HG03460 (cell line): ENCODE data around the gene TMEM9B.
"Not testable (repeated sequence)": the region's sequence is repeated elsewhere in the genome, so short reads cannot be mapped to it uniquely, and the experiment has no call there.

Experiments used
- ATAC-seq: cut with Tn5 transposase; IDR thresholded peaks from one replicate; pipeline ENCODE4 v1.9.1; 2021; ENCODE audit not compliant: unreplicated experiment

The TMEM9B gene

GRCh38 chr11:8979365-8979764 is 15.1 kb upstream of the TMEM9B start:
- ATAC-seq = not testable (repeated sequence)

- no peak for ATAC-seq
These were observed 8.9 kb upstream of the TMEM9B start for GRCh38 chr11:8973121-8973520.

DNA sequence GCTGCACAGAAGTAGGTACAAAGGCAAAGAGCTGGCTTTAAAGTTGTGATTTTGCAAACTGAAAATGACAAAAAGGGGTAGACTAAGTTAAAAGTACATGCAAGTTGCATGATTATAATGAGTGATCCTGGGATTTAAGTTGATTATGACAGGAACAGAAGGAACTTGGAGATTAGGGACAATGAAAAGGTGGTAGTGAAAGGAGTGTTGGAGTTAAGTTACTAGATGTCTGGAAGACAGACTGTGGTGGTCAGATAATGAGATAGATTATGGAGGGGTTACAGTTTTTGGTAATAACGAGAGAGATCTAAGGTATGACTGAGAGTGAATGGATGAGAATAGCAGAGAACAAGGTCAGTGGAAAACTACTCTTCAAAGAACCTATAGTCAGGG is 7.7 kb upstream of the TMEM9B start:
- no peak for ATAC-seq

DNA sequence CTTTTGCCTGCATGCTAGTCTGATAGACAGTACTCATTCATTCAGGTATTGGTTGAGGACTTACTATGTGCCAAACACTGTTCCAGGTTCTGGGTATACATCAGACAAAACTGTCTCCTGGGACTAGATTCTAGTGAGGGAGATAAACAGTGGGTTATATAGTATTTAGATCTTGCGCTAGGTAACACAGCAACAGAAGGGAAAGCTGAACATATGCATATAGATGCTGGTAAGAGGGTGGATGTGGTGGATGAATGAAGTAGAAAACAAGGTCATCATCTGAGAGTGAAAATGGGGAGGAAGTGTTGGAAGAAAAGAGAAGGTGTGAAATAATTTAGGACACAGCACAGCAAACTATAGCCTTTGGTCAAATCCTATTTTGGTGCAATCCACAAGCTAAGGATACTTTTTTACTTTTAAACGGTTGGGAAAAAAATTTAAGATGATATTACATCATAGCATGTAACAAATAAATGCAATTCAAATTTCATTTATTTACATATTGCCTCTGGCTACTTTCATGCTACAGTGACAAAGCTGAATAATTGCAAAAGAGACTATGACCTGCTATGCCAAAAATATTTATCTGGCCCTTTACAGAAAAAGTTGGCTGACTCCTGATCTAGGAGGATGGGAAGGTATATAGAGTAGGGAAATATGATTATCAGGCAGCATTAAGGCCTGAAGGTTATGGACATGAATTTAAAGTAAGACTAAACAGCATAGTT is 7.1 kb upstream of the TMEM9B start:
- no peak for ATAC-seq

DNA sequence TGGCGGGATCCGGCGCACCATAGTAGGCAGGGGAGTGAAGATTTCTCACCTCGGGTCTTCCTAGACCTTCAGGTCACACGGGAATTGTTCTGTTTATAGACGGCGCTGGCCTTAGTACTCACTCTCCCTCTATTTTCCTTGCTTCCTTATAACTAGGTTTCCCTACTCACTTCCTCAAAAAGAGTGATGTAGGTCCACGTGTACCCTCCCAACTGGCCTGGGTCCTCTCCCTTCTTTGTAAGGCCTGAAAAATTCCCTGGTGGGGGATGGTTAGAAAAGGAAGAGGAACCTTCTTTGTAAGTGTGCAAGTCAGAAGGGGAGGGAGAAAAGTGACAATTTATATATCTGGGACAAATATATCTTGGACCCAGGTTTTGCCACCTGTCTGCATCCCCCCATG is 2.9 kb upstream of the TMEM9B start:
- ATAC-seq = no peak

DNA sequence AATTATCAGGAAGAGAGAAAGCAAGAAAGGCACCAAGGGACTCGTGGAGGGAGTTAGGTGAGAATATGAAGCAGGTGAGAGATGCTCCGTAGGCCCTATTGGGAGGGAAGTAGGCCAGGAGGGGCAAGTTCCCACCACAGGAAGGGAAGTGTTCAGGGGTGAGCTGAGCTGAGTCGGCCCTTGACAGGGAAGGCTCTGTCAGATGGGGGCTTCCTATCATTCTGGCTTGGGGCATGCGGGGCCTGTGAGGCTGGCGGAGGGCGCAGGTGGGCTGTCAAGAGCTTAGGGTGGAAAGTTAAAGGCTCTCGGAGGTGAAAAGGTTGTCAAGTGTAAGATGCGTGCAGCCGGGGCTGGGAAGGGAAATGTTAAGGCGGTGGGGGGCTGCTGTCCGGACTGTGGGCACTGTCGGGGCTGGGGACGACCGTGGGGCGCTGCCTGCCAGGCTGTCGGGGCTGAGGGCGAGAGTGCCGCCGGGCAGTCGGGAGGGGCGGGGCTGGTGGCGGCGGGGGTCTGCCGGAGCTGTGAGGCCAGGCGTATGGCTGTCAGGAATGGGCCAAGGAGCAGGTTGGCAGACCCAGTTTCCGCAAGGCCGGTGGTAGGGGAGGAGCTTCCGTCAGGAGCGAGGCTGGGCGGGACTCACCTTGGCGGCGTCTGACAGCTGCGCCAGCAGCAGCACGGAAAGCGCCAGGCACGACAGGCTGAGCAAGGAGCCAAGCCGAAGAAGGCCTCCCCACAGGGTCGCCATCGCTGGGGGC is 496 bp downstream of the TMEM9B start:
- ATAC-seq = peak; percentile 62

DNA sequence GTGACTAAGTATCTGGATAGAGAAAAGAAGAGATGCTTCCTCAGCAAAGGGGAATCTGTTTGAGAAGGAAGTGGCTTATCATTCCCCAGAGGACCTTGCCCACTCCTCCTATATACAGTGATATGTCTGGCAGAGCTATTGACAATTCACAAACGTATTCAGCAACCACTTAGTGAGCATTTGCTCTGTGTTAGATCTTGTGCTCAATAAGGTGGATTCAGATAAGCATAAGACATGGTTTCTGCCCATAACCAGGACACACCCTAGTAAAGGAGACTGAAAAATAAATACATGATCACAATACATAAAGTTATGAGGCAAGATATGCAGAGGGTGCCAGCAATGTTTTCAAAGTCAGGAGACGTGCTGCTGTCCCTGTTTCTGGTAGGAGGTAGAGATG is 1.4 kb downstream of the TMEM9B start:
- ATAC-seq = no peak

- no peak for ATAC-seq
These were observed 2.8 kb downstream of the TMEM9B start for GRCh38 chr11:8961401-8961800.

DNA sequence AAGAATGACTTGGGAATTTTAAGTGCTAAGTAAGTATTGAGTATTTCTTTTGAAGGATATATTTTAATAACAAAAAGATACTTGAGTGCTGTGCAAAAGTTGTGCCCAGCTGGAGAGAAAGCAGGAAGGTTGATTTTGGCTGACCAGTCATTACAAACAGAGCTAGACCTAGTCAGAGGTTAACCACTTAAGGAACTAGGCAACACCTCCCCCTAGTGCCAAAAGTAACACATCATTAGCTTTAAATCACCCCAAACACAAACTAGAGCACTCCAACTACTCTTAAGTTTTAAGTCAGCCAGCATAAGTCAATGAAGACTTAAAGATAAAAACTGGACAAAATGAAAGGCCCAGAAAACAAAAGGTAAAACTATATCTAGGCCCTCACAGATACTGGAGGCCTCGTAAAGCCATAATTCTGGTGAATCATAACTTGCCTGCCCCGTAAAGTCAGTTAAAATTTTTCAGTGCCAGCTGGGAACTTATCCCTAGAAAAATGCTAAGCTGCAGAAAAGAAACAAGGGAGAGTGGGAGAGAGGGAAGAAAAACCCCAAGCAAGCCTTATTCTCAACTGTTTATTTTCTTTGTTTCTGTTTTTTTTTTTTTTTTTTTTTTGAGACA is 4.6 kb downstream of the TMEM9B start:
- ATAC-seq = peak; percentile 40

GRCh38 chr11:8956860-8957259 is 7.4 kb downstream of the TMEM9B start:
- no peak for ATAC-seq

- no peak for ATAC-seq
These were observed 15.4 kb downstream of the TMEM9B start for GRCh38 chr11:8948886-8949285.

DNA sequence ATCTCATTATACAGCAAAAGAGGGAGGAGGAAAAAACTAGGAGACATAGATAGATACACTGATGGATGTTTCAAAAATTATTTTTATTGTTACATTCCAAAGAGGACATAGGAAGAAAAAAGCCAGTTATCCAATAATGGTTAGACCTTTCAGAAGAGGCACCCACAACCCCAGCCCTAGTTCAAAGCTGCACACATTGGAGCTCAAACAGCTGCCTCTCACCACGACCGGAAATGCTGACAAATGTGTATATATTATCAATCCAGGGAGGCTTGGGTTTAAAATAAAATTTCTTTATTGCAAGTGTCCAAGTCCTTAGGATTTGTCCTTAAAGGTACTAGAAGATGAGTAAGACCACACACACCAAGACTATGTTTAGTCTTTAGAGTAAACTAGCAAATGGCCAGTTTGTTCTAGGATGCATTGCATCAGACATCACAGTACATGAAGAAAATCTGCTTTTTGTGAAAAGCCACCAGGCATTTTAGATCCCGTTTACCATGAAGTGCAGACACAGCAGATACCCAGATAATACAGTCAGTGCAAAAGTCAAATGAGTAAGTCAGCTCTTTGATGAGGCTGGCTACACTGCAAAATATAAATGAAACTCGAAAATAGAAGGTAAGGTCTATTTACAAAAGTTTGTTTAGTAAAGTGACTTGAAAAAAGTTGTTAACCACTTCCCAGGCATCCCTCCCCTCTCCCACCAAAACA is 16.9 kb downstream of the TMEM9B start:
- ATAC-seq = no peak

- ATAC-seq = no peak
These were observed 21.6 kb downstream of the TMEM9B start, which contains the start of gene ASCL3 for GRCh38 chr11:8942518-8943066. Gene ASCL3, minus strand, starts transcription at chr11:8943016. Its CDS starts 4,855 bp downstream, at chr11:8938161.

DNA sequence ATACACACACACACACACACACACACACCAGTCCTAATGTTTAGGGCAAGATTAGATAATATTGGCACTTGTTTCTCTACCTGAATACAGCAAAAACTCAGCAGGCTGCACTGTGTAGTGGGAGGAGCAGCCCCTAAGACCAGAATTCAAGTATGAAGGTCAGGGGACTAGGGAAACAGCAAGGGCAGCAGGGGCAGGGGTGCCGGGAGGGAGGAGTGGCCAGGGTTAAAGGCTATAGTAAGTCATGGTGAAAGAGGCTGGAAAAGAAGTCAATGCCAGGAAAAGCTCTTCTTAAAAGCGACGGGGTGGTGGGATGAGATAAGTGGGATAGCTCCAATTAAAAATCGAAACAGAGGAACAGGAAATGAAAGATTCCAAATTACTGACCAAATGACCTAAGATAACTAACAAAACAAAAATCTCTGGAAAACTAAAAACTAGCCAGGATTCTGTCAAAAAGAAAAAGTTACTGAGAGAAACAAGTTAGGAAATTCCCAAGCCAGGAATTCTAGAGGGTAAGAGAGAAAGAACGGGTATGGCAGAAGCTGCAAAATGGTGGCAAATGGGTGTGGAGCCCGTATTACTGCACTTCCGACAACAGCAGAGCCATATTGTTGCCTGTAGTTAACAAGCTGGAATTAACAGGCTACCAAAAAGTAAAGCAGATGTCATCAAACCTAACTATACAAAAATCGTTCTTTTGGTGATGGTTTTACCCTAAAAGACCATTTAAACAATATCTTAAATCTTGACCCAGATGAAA is 22.7 kb downstream of the TMEM9B start:
- ATAC-seq = no peak

DNA sequence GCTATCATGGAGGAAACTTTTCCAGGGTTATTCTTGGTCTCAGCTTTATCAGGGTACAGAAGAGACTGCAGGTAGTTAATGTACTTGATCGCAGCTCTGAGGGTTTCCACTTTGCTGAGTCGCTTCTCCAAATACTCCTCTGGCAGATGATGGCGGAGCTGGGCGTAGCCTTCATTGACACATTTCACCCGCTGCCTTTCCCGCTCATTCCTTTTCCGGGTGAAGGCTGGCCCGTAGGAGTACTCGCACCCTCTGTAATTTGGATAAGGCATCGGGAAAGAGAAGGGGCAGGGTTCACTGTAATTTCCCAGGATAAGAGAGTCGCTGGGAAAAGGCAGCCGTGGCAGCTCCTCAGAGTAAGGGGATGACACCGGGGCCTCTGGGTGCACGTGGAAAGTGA is 26.6 kb downstream of the TMEM9B start:
- no peak for ATAC-seq

DNA sequence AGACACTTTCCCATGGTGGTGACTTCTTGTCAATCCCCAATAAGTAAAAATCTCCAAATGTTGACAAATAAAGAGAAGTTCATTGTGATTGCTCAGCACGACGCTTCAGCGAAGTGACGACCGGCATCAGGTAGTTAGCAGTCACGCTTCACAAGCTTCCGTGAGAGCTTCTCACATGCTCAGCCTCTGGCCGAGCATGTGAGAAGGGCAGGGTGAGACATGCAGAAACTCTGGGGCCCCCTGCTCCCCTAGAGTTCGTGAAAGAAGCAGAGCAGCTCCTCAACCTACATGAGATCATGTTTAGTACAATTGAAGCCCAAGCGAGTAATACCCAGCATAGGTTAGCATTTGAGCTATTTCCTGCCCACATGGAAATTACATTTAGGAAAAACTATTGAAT is 27.1 kb downstream of the TMEM9B start:
- no peak for ATAC-seq

DNA sequence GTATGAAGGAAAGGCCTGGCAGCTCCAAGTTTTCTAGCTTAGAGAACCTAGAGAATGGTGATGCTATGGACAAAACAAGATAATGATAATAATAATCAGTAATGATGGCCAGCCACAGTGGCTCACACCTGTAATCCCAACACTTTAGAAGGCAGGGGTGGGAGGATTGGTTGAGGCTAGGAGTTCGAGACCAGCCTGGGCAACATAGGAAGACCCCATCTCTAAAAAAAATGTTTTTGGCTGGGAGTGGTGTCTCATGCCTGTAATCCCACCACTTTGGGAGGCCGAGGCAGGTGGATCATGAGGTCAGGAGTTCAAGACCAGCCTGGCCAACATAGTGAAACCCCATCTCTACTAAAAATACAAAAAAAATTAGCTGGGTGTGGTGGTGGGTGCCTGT is 28.5 kb downstream of the TMEM9B start:
- not testable (repeated sequence) for ATAC-seq

DNA sequence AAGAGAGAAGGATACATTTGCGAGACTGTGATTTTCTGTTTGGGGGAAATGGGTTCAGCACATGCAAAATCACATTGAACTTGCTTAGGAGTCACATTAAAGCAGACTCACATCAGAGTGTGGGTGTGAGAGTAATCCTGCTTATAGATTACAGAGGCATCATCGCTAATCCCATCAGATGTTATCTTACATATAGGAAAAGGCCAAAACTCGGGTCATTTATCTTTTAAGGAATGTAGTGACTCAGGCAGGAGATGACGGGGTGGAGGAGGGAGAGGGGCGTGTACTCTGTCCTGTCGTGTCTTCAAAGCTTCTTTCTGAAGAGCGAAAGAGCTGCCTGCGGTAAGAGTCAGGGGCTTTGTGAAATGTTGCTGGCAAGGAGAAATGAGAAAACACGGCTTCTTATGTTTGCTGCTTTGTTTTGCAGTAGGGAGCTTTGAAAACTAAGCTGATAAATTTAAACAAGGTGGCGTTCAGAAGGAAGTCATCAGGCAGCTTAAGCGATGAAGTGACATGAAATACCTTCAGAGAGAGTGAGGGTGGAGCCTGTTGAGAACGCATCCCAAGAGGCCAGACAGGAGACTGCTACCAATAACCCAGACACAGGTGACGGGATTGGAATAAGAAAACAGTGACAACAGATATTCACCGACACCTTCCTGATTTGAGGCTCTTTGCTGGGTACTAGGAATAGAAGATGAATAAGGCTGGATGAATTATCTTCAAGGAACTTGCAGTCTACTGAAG is 29.3 kb downstream of the TMEM9B start:
- ATAC-seq = no peak

DNA sequence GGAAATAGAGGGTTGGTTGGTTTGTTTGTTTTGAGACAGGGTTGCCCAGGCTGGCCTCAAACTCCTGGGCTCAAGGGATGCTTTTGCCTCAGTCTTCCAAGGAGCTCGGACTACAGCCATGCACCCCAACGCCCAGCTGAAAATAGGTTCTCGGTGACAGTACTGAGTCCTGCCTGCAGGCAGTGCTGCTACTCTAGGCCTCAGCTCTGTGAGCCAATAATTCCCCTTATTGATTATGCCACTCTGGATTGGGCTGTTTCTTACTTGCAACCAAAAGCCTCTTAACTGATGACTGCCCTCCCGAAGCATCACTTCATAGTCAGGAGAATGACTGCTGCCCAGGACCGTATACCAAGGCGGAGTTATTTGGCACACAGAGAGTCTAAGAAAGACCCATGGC is 30.3 kb downstream of the TMEM9B start:
- no peak for ATAC-seq
